ENCODE results near the gene RASAL2. TPM values are rescaled to one million over a fixed set of nuclear protein-coding genes. Genes with fewer than 3 reads are reported as not detected.
"Not testable (repeated sequence)": the region's sequence is repeated elsewhere in the genome, so short reads cannot be mapped to it uniquely, and the experiment has no call there.

RASAL2 gene
- total RNA-seq, 2 experiments from 2014 or later = not detected

- peaks cover 2% of the 10 kb centered on the region for H3K9me3 Mint-ChIP-seq
- no peaks in the 10 kb centered on the region for H3K27me3 Mint-ChIP-seq
- ChIA-PET POLR2A (no interaction called here), CTCF (no interaction called here)
- no peak overlapping the region for H3K27ac Mint-ChIP-seq
- DNase-seq = no peak
- H3K36me3 Mint-ChIP-seq (ENCODE audit: low read depth) = no peaks in the 10 kb centered on the region
- no peak overlapping the region for H3K4me3 Mint-ChIP-seq
- no peaks in the 10 kb centered on the region for H3K4me1 Mint-ChIP-seq
Observed at GRCh38 chr1:178174539-178174938, 80.6 kb downstream of the RASAL2 start.

GRCh38 chr1:178180405-178180804 is 86.5 kb downstream of the RASAL2 start:
- no peaks in the 10 kb centered on the region for H3K4me1 Mint-ChIP-seq
- H3K9me3 Mint-ChIP-seq = peaks cover 2% of the 10 kb centered on the region
- H3K27ac Mint-ChIP-seq = no peak overlapping the region

GRCh38 chr1:178183796-178184195 is 89.9 kb downstream of the RASAL2 start:
- no peaks in the 10 kb centered on the region for H3K4me1 Mint-ChIP-seq
- CTCF ChIA-PET = no interaction called here

More at GRCh38 chr1:178180405-178180804, 86.5 kb downstream of the RASAL2 start:
- no peaks in the 10 kb centered on the region for H3K36me3 Mint-ChIP-seq (ENCODE audit: low read depth)
- no peak overlapping the region for H3K4me3 Mint-ChIP-seq
- CTCF ChIA-PET = no interaction called here
- H3K27me3 Mint-ChIP-seq = no peaks in the 10 kb centered on the region
- DNase-seq = no peak
- POLR2A ChIA-PET = no interaction called here

GRCh38 chr1:178188306-178188705 is 94.4 kb downstream of the RASAL2 start:
- Mint-ChIP-seq H3K36me3 (ENCODE audit: low read depth) (no peaks in the 10 kb centered on the region), H3K9me3 (no peaks in the 10 kb centered on the region), H3K27ac (no peak overlapping the region), H3K27me3 (no peaks in the 10 kb centered on the region), H3K4me1 (no peaks in the 10 kb centered on the region), H3K4me3 (no peak overlapping the region)
- DNase-seq = no peak
- ChIA-PET POLR2A (no interaction called here), CTCF (no interaction called here)

More at GRCh38 chr1:178183796-178184195, 89.9 kb downstream of the RASAL2 start:
- no peaks in the 10 kb centered on the region for H3K27me3 Mint-ChIP-seq
- no peak overlapping the region for H3K27ac Mint-ChIP-seq
- POLR2A ChIA-PET = no interaction called here
- no peaks in the 10 kb centered on the region for H3K9me3 Mint-ChIP-seq
- H3K4me3 Mint-ChIP-seq = no peak overlapping the region
- no peak for DNase-seq
- no peaks in the 10 kb centered on the region for H3K36me3 Mint-ChIP-seq (ENCODE audit: low read depth)

- no peak for DNase-seq
- H3K27me3 Mint-ChIP-seq = no peaks in the 10 kb centered on the region
- POLR2A ChIA-PET = no interaction called here
- H3K4me1 Mint-ChIP-seq = no peaks in the 10 kb centered on the region
- H3K27ac Mint-ChIP-seq = no peak overlapping the region
- CTCF ChIA-PET = no interaction called here
- H3K4me3 Mint-ChIP-seq = no peak overlapping the region
- H3K9me3 Mint-ChIP-seq = no peaks in the 10 kb centered on the region
- no peaks in the 10 kb centered on the region for H3K36me3 Mint-ChIP-seq (ENCODE audit: low read depth)
Observed at GRCh38 chr1:178189814-178190213, 95.9 kb downstream of the RASAL2 start.

- Mint-ChIP-seq H3K4me3 (no peak overlapping the region), H3K36me3 (ENCODE audit: low read depth) (no peaks in the 10 kb centered on the region), H3K9me3 (no peaks in the 10 kb centered on the region), H3K27ac (no peak overlapping the region), H3K27me3 (no peaks in the 10 kb centered on the region), H3K4me1 (no peaks in the 10 kb centered on the region)
- CTCF ChIA-PET = no interaction called here
- no peak for DNase-seq
- POLR2A ChIA-PET = no interaction called here
Observed at GRCh38 chr1:178190881-178191280, 97.0 kb downstream of the RASAL2 start.

GRCh38 chr1:178192686-178193085 is 98.8 kb downstream of the RASAL2 start:
- POLR2A ChIA-PET = no interaction called here
- no peaks in the 10 kb centered on the region for H3K9me3 Mint-ChIP-seq
- no peaks in the 10 kb centered on the region for H3K4me1 Mint-ChIP-seq
- H3K27me3 Mint-ChIP-seq = no peaks in the 10 kb centered on the region
- no peaks in the 10 kb centered on the region for H3K36me3 Mint-ChIP-seq (ENCODE audit: low read depth)
- DNase-seq = no peak
- H3K4me3 Mint-ChIP-seq = no peak overlapping the region
- CTCF ChIA-PET = no interaction called here
- no peak overlapping the region for H3K27ac Mint-ChIP-seq

- H3K27ac Mint-ChIP-seq = no peak overlapping the region
- DNase-seq = no peak
- H3K27me3 Mint-ChIP-seq = no peaks in the 10 kb centered on the region
- POLR2A ChIA-PET = no interaction called here
- CTCF ChIA-PET = no interaction called here
- no peaks in the 10 kb centered on the region for H3K4me1 Mint-ChIP-seq
- no peaks in the 10 kb centered on the region for H3K36me3 Mint-ChIP-seq (ENCODE audit: low read depth)
- peaks cover 6% of the 10 kb centered on the region for H3K9me3 Mint-ChIP-seq
- H3K4me3 Mint-ChIP-seq = no peak overlapping the region
Observed at GRCh38 chr1:178196631-178197030, 102.7 kb downstream of the RASAL2 start.

GRCh38 chr1:178202095-178202494 is 108.2 kb downstream of the RASAL2 start:
- POLR2A ChIA-PET; H3K27ac Mint-ChIP-seq; DNase-seq; H3K4me1 Mint-ChIP-seq; H3K36me3 Mint-ChIP-seq (ENCODE audit: low read depth); CTCF ChIA-PET; H3K27me3 Mint-ChIP-seq; H3K4me3 Mint-ChIP-seq: not testable (repeated sequence)
- H3K9me3 Mint-ChIP-seq = peaks cover 14% of the 10 kb centered on the region

GRCh38 chr1:178202546-178202945 is 108.6 kb downstream of the RASAL2 start:
- H3K4me3 Mint-ChIP-seq; H3K27ac Mint-ChIP-seq; CTCF ChIA-PET; H3K36me3 Mint-ChIP-seq (ENCODE audit: low read depth); DNase-seq; H3K4me1 Mint-ChIP-seq; POLR2A ChIA-PET; H3K27me3 Mint-ChIP-seq: not testable (repeated sequence)
- H3K9me3 Mint-ChIP-seq = peaks cover 14% of the 10 kb centered on the region

GRCh38 chr1:178208269-178208856 is 114.5 kb downstream of the RASAL2 start:
- CTCF ChIA-PET; H3K36me3 Mint-ChIP-seq (ENCODE audit: low read depth); H3K27me3 Mint-ChIP-seq; H3K4me1 Mint-ChIP-seq; H3K4me3 Mint-ChIP-seq; DNase-seq; H3K27ac Mint-ChIP-seq; POLR2A ChIA-PET: not testable (repeated sequence)
- peaks cover 14% of the 10 kb centered on the region for H3K9me3 Mint-ChIP-seq

- no peaks in the 10 kb centered on the region for H3K4me1 Mint-ChIP-seq
- ChIA-PET CTCF (no interaction called here), POLR2A (no interaction called here)
- H3K27me3 Mint-ChIP-seq = no peaks in the 10 kb centered on the region
- H3K9me3 Mint-ChIP-seq = peaks cover 14% of the 10 kb centered on the region
- H3K36me3 Mint-ChIP-seq (ENCODE audit: low read depth) = no peaks in the 10 kb centered on the region
- DNase-seq = no peak
- H3K4me3 Mint-ChIP-seq = no peak overlapping the region
- H3K27ac Mint-ChIP-seq = no peak overlapping the region
Observed at GRCh38 chr1:178209935-178210334, 116.0 kb downstream of the RASAL2 start.

GRCh38 chr1:178218550-178218949 is 124.6 kb downstream of the RASAL2 start:
- Mint-ChIP-seq H3K27ac (no peak overlapping the region), H3K9me3 (no peaks in the 10 kb centered on the region), H3K27me3 (no peaks in the 10 kb centered on the region), H3K4me1 (no peaks in the 10 kb centered on the region), H3K4me3 (no peak overlapping the region), H3K36me3 (ENCODE audit: low read depth) (no peaks in the 10 kb centered on the region)
- CTCF ChIA-PET = no interaction called here
- POLR2A ChIA-PET = no interaction called here
- DNase-seq = no peak

GRCh38 chr1:178220094-178220493 is 126.2 kb downstream of the RASAL2 start:
- H3K27ac Mint-ChIP-seq = no peak overlapping the region
- H3K36me3 Mint-ChIP-seq (ENCODE audit: low read depth) = no peaks in the 10 kb centered on the region
- no peak overlapping the region for H3K4me3 Mint-ChIP-seq
- ChIA-PET POLR2A (no interaction called here), CTCF (no interaction called here)
- DNase-seq = no peak
- H3K9me3 Mint-ChIP-seq = no peaks in the 10 kb centered on the region
- no peaks in the 10 kb centered on the region for H3K27me3 Mint-ChIP-seq
- no peaks in the 10 kb centered on the region for H3K4me1 Mint-ChIP-seq

- H3K36me3 Mint-ChIP-seq (ENCODE audit: low read depth) = no peaks in the 10 kb centered on the region
- no peak overlapping the region for H3K27ac Mint-ChIP-seq
- CTCF ChIA-PET = no interaction called here
- H3K27me3 Mint-ChIP-seq = no peaks in the 10 kb centered on the region
- no peak for DNase-seq
- H3K9me3 Mint-ChIP-seq = no peaks in the 10 kb centered on the region
- POLR2A ChIA-PET = no interaction called here
- H3K4me1 Mint-ChIP-seq = no peaks in the 10 kb centered on the region
- H3K4me3 Mint-ChIP-seq = no peak overlapping the region
Observed at GRCh38 chr1:178223289-178223688, 129.4 kb downstream of the RASAL2 start.

Measured in activated CD4-positive, alpha-beta memory T cell treated with anti-CD3 and anti-CD28 coated beads, Interleukin-2, amount 10 ng/mL, durations not matched to agents 7 days and 5 days (primary cell).